Prostate gland (tissue), 2 donors: Measurements from ENCODE around the gene GAD1. TPM values are rescaled to one million over a fixed set of nuclear protein-coding genes. Genes with fewer than 3 reads are reported as not detected.

Experiments used
- DNase-seq: peaks from one replicate; pipeline ENCODE4 v3.0.0-alpha.2; 2019; ENCODE audit warnings: low spot score
- H3K27ac ChIP-seq, 2 donors: fragments of 200-600 bp; sonication (generic); 2 replicates each; pipeline ENCODE4 v1.5.1; 2017 to 2019
- H3K27me3 ChIP-seq: fragments of 200-600 bp; sonication (generic); replicated peaks from 2 replicates; pipeline ENCODE4 v1.5.1; 2019; ENCODE audit not compliant: insufficient read depth
- H3K36me3 ChIP-seq, 2 donors: fragments of 200-600 bp; sonication (generic); 1 replicate in 1 of 2; 2 replicates in 1 of 2; pipeline versions ENCODE4 v1.5.1 to v1.8.1; 2017 to 2019
- H3K4me1 ChIP-seq: fragments of 200-600 bp; sonication (generic); replicated peaks from 2 replicates; pipeline ENCODE4 v1.5.1; 2019
- H3K4me3 ChIP-seq, 2 donors: fragments of 200-600 bp; sonication (generic); 2 replicates each; pipeline ENCODE4 v1.5.1; 2017 to 2019
- H3K9me3 ChIP-seq: fragments of 200-600 bp; sonication (generic); 2 replicates; pipeline ENCODE4 v1.5.1; 2017
- POLR2A ChIP-seq: fragments of 450-650 bp; IDR thresholded peaks from one replicate; pipeline ENCODE4 v1.6.1; 2016; ENCODE audit warnings: antibody characterized with exemption, mild to moderate bottlenecking
- POLR2AphosphoS5 ChIP-seq: sonication (generic); formaldehyde crosslinking; IDR thresholded peaks from one replicate; pipeline ENCODE4 v1.6.1; 2017; ENCODE audit warnings: antibody characterized with exemption
- WGBS: methylation state at CpG from one replicate; pipeline ENCODE4 v1.1.5; 2018; 5-methylcytosine and 5-hydroxymethylcytosine counted together
- intact Hi-C: fragments of 100-400 bp; cut with DNase I; formaldehyde crosslinking; loops from one replicate; pipeline ENCODE4 v1.14.2; 2022
- total RNA-seq, 2 donors: library from RNA; depleted of rRNA; stranded (reverse); fragments of >200 nt; gene quantifications; one replicate each; pipeline ENCODE4 v1.1.0, GENCODE V29; 2016
- TF ChIP-seq, protein P1 (sequence below), 4 experiments: fragments of 200-600 bp in 2 of 4; fragments of 450-650 bp in 2 of 4; sonication (generic) in 2 of 4; IDR thresholded peaks; 1 replicate in 3 of 4; 2 replicates in 1 of 4; pipeline ENCODE4 v1.5.1; 2016 to 2019; ENCODE audit warnings: antibody characterized with exemption in 4 of 4, mild to moderate bottlenecking in 2 of 4, moderate library complexity in 2 of 4

The GAD1 gene
- total RNA-seq, 2 donors from 2014 or later = 2.9 to 16.7 TPM

DNA sequence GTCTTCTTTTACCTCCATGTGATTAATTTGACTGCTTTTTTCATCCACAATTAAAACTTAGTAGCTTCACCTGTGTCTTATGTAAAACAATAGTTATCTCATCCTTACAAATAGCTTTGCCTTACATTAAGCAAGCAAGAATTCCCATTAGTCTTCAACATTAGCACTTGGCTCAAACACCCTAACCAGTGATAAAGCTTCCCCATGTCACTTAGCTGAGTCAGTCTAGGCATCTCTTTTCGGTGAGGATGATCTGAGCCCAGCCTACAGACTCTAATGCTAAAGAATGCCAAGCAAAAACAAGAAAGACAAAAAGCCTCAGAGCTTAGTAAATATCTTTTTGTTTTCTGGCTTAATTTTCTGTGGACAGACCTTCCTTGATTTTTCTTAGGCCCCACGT is 26.1 kb downstream of the GAD1 start:
- TF ChIP-seq, protein P1, sequence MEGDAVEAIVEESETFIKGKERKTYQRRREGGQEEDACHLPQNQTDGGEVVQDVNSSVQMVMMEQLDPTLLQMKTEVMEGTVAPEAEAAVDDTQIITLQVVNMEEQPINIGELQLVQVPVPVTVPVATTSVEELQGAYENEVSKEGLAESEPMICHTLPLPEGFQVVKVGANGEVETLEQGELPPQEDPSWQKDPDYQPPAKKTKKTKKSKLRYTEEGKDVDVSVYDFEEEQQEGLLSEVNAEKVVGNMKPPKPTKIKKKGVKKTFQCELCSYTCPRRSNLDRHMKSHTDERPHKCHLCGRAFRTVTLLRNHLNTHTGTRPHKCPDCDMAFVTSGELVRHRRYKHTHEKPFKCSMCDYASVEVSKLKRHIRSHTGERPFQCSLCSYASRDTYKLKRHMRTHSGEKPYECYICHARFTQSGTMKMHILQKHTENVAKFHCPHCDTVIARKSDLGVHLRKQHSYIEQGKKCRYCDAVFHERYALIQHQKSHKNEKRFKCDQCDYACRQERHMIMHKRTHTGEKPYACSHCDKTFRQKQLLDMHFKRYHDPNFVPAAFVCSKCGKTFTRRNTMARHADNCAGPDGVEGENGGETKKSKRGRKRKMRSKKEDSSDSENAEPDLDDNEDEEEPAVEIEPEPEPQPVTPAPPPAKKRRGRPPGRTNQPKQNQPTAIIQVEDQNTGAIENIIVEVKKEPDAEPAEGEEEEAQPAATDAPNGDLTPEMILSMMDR (IDR thresholded peaks at IDR 0.05) = no peak
- TF ChIP-seq POLR2AphosphoS5 = no peak
- no peak for TF ChIP-seq POLR2A
- WGBS = 84% methylated on average over 2 of the region's 2 CpGs
- DNase-seq = no peak
- no peaks in the 10 kb centered on the region for H3K27me3 ChIP-seq
- no peaks in the 10 kb centered on the region for H3K36me3 ChIP-seq
- H3K27ac ChIP-seq = no peak overlapping the region
- H3K9me3 ChIP-seq = no peaks in the 10 kb centered on the region
- no peaks in the 10 kb centered on the region for H3K4me1 ChIP-seq
- intact Hi-C loops = no loop called here
- no peak overlapping the region for H3K4me3 ChIP-seq

DNA sequence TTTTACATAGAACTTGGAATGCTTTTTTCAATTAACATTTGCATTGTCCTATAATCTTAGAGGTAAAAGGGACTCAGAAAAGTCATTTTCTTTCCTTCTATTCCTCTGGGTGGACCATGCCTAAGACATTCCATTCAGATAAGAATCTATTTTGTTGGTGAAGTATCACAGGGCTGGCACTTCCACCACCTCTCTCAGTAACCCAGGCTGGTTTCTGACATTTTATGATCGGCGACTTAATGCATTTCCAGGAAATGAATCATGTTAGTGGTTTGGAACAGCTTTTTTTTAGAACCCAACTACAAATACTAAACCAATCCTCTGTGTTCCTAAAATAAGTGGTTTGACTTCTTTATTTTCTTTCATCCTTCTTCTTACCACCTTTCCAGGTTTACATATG is 27.0 kb downstream of the GAD1 start:
- Histone ChIP-seq H3K4me3 (no peak overlapping the region), H3K9me3 (no peaks in the 10 kb centered on the region), H3K27ac (no peak overlapping the region), H3K36me3 (no peaks in the 10 kb centered on the region), H3K4me1 (no peaks in the 10 kb centered on the region), H3K27me3 (no peaks in the 10 kb centered on the region)
- intact Hi-C loops = no loop called here
- 33% methylated on average over 2 of the region's 2 CpGs for WGBS
- DNase-seq = no peak
- TF ChIP-seq POLR2A (no peak), POLR2AphosphoS5 (no peak)
- TF ChIP-seq, protein P1 (IDR thresholded peaks at IDR 0.05) = no peak

DNA sequence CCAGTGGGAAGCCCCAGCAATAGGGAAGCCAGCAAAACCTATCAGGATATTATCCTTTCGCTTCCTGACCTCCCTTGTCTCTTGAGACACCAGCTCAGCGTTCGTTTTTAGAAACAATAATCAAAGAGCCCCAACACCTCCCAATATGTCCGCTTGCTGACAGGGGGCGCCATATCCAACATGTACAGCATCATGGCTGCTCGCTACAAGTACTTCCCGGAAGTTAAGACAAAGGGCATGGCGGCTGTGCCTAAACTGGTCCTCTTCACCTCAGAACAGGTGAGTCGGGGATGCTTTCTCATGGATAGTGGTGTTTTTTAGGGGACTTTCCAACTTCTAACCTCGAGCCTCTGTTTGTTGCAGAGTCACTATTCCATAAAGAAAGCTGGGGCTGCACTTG is 28.7 kb downstream of the GAD1 start:
- H3K27ac ChIP-seq = no peak overlapping the region
- no peaks in the 10 kb centered on the region for H3K36me3 ChIP-seq
- no peak overlapping the region for H3K4me3 ChIP-seq
- WGBS = 84% methylated on average over 10 of the region's 10 CpGs
- H3K4me1 ChIP-seq = no peaks in the 10 kb centered on the region
- H3K27me3 ChIP-seq = no peaks in the 10 kb centered on the region
- no peaks in the 10 kb centered on the region for H3K9me3 ChIP-seq
- DNase-seq = no peak
- TF ChIP-seq, protein P1 (IDR thresholded peaks at IDR 0.05) = no peak
- TF ChIP-seq POLR2A = no peak
- TF ChIP-seq POLR2AphosphoS5 = no peak
- intact Hi-C loops = no loop called here

DNA sequence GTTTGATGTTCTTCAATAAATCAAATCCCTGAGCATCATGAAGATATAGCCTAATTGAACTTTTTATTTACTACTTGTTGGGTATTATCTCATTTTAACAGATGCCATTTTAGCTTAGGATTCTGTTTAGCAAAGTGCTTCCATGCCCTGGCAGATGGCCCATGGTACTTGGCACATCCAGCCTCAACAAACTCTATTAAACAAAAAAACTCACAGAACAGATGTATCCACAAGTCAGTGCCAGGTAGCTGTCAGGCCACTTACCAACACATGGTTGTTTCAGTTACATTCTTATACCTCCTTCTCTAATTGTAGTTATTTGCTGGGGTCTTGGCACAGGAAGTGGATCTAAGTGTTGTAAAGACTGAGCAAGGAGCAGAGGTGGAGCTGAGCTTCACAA is 29.6 kb downstream of the GAD1 start:
- H3K4me1 ChIP-seq = no peaks in the 10 kb centered on the region
- intact Hi-C loops = no loop called here
- H3K27ac ChIP-seq = no peak overlapping the region
- TF ChIP-seq, protein P1 (IDR thresholded peaks at IDR 0.05) = no peak
- no peak for TF ChIP-seq POLR2A
- peak; percentile 21 for TF ChIP-seq POLR2AphosphoS5
- peak; percentile 51 for DNase-seq
- no peaks in the 10 kb centered on the region for H3K27me3 ChIP-seq
- no peak overlapping the region for H3K4me3 ChIP-seq
- no peaks in the 10 kb centered on the region for H3K9me3 ChIP-seq
- H3K36me3 ChIP-seq = no peaks in the 10 kb centered on the region

DNA sequence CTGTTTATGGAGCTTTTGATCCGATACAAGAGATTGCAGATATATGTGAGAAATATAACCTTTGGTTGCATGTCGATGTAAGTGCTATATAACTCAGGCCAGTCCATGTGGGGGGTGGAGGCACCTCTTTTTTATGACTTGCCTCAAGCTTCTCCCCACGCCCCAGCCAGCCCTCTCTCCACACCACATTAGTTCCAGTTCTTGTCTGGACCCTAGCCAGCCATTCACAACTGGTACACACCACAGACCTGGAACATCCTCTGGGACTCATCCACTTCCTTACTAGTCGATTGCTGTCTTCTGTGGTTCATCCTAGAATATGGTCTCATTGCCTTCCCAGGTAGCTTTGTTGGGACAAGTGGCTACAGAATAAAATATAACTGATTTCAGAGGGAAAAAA is 31.0 kb downstream of the GAD1 start:
- 40% methylated on average over 4 of the region's 4 CpGs for WGBS
- TF ChIP-seq POLR2AphosphoS5 = no peak
- no peak for TF ChIP-seq POLR2A
- TF ChIP-seq, protein P1 (IDR thresholded peaks at IDR 0.05) = no peak
- intact Hi-C loops = no loop called here
- no peak overlapping the region for H3K27ac ChIP-seq
- H3K27me3 ChIP-seq = no peaks in the 10 kb centered on the region
- no peak for DNase-seq
- no peak overlapping the region for H3K4me3 ChIP-seq
- no peaks in the 10 kb centered on the region for H3K36me3 ChIP-seq
- no peaks in the 10 kb centered on the region for H3K9me3 ChIP-seq
- H3K4me1 ChIP-seq = no peaks in the 10 kb centered on the region
